ENCODE results near the gene ANKS6. TPM values are rescaled to one million over a fixed set of nuclear protein-coding genes. Genes with fewer than 3 reads are reported as not detected.

Gene ANKS6
- total RNA-seq, 4 donors from 2014 or later, result 11.0 to 21.7 (median 15.3) TPM

GRCh38 chr9:98755006-98755618 lies 41.2 kb downstream of the ANKS6 start:
- intact Hi-C loops (cut with DNase I), result no loop called here
- Histone ChIP-seq H3K27ac (no peak overlapping the region), H3K4me3 (no peak overlapping the region), H3K36me3 (peaks cover 0 to 95% (median 0%) of the 10 kb centered on the region in 3 donors), H3K9me3 (no peaks in the 10 kb centered on the region), H3K27me3 (no peaks in the 10 kb centered on the region), H3K4me1 (no peaks in the 10 kb centered on the region)
- WGBS, 2 donors, result 90 to 96% methylated on average over 6 of the region's 6 CpGs
- TF ChIP-seq POLR2A (IDR thresholded peaks at IDR 0.05), result no peak
- TF ChIP-seq, protein P1, sequence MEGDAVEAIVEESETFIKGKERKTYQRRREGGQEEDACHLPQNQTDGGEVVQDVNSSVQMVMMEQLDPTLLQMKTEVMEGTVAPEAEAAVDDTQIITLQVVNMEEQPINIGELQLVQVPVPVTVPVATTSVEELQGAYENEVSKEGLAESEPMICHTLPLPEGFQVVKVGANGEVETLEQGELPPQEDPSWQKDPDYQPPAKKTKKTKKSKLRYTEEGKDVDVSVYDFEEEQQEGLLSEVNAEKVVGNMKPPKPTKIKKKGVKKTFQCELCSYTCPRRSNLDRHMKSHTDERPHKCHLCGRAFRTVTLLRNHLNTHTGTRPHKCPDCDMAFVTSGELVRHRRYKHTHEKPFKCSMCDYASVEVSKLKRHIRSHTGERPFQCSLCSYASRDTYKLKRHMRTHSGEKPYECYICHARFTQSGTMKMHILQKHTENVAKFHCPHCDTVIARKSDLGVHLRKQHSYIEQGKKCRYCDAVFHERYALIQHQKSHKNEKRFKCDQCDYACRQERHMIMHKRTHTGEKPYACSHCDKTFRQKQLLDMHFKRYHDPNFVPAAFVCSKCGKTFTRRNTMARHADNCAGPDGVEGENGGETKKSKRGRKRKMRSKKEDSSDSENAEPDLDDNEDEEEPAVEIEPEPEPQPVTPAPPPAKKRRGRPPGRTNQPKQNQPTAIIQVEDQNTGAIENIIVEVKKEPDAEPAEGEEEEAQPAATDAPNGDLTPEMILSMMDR (IDR thresholded peaks at IDR 0.05), result no peak
- DNase-seq, result no peak

DNA sequence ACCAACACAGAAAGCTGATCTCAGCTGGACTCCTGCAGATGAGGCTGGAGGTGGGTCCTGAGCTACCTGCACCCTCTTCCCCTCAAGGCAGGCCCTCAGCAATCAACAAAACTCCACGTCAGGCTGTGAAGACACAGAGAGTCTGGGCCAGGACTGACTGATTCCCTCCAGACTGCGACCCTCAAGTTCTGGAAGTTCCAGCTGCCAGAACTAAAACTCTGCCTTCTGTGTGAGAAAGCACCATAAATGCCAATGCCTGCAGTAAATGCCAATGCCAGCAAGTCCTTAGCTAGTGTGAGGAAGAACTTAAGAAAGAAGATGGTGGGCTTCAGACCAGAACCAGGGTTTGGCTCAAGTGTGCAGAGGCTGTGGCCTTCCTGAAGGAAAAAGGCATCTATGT lies 45.1 kb downstream of the ANKS6 start:
- 75 to 78% methylated on average over 2 of the region's 2 CpGs for WGBS, 2 donors
- Histone ChIP-seq H3K4me1 (no peaks in the 10 kb centered on the region), H3K4me3 (no peak overlapping the region), H3K9me3 (no peaks in the 10 kb centered on the region), H3K36me3 (peaks cover 0 to 92% (median 0%) of the 10 kb centered on the region in 3 donors), H3K27ac (no peak overlapping the region), H3K27me3 (no peaks in the 10 kb centered on the region)
- no peak for DNase-seq
- intact Hi-C loops (cut with DNase I), result no loop called here
- TF ChIP-seq, protein P1 (IDR thresholded peaks at IDR 0.05), result no peak
- TF ChIP-seq POLR2A (IDR thresholded peaks at IDR 0.05), result no peak

DNA sequence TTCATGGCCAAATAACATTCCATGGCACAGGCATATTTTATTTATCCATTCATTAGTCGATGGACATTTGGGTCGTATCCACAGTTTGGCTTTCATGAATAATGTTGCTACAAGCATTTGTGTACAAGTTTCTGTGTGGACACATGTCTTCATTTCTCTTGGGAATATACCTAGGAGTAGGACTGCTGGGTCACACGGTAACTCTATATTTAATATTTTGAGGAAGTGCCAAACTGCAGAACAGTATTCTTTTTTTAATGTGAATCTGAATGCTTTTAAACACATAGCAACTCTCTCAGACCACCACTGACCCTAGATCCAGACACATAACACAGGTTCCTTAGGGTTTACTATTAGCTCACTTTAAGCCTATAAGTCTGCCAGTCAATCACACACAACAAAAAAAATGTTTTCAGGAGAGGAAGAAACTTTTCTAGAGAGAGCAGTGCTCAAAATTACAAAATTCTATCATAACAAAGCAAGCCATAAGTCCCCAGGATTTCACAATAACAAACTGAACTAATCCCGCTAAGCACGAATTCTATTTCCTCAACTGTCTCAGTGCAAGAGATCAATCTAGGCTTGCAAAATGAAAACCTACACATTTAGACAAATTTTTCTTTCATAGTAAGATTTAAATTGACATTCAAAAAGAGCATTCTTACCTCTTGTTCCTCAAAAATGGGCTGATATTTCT lies 45.8 kb downstream of the ANKS6 start:
- no peak for DNase-seq
- no peak overlapping the region for H3K4me3 ChIP-seq
- intact Hi-C loops (cut with DNase I), result no loop called here
- peaks cover 0 to 92% (median 0%) of the 10 kb centered on the region in 3 donors for H3K36me3 ChIP-seq
- H3K27ac ChIP-seq, result no peak overlapping the region
- H3K4me1 ChIP-seq, result no peaks in the 10 kb centered on the region
- no peaks in the 10 kb centered on the region for H3K27me3 ChIP-seq
- no peaks in the 10 kb centered on the region for H3K9me3 ChIP-seq
- 79 to 81% methylated on average over 5 of the region's 5 CpGs for WGBS, 2 donors
- TF ChIP-seq POLR2A (IDR thresholded peaks at IDR 0.05), result no peak
- TF ChIP-seq, protein P1 (IDR thresholded peaks at IDR 0.05), result no peak

- peaks cover 0 to 90% (median 0%) of the 10 kb centered on the region in 3 donors for H3K36me3 ChIP-seq
- H3K4me3 ChIP-seq, result no peak overlapping the region
- TF ChIP-seq, protein P1 (IDR thresholded peaks at IDR 0.05), result no peak
- no peak for TF ChIP-seq POLR2A (IDR thresholded peaks at IDR 0.05)
- DNase-seq, result no peak
- no peaks in the 10 kb centered on the region for H3K4me1 ChIP-seq
- H3K27me3 ChIP-seq, result no peaks in the 10 kb centered on the region
- WGBS, 2 donors, result 81 to 95% methylated on average over 5 of the region's 5 CpGs
- no peak overlapping the region for H3K27ac ChIP-seq
- H3K9me3 ChIP-seq, result no peaks in the 10 kb centered on the region
- intact Hi-C loops (cut with DNase I), result no loop called here
Observed at GRCh38 chr9:98747476-98747875, 48.9 kb downstream of the ANKS6 start.

- intact Hi-C loops (cut with DNase I), result no loop called here
- TF ChIP-seq, protein P1 (IDR thresholded peaks at IDR 0.05), result no peak
- Histone ChIP-seq H3K9me3 (no peaks in the 10 kb centered on the region), H3K36me3 (peaks cover 0 to 71% (median 0%) of the 10 kb centered on the region in 3 donors), H3K27me3 (no peaks in the 10 kb centered on the region), H3K4me3 (no peak overlapping the region), H3K27ac (no peak overlapping the region), H3K4me1 (no peaks in the 10 kb centered on the region)
- no peak for DNase-seq
- WGBS, 2 donors, result 87 to 96% methylated on average over 7 of the region's 7 CpGs
Observed at GRCh38 chr9:98745470-98745869, 50.9 kb downstream of the ANKS6 start.

All from esophagus squamous epithelium (tissue), 5 donors.